Mucosa of stomach (tissue), 1 donor: Measurements from ENCODE around the gene ZBTB21.
"Not testable (repeated sequence)": the region's sequence is repeated elsewhere in the genome, so short reads cannot be mapped to it uniquely, and the experiment has no call there.

Experiments used
- H3K27me3 ChIP-seq: one replicate; pipeline ENCODE4 v1.7.0; 2013; ENCODE audit warnings: mild to moderate bottlenecking, low read length; ENCODE audit not compliant: control insufficient read depth, insufficient read depth
- H3K36me3 ChIP-seq: one replicate; pipeline ENCODE4 v1.7.0; 2013; ENCODE audit warnings: low read length; ENCODE audit not compliant: control insufficient read depth, insufficient read depth
- H3K4me1 ChIP-seq: one replicate; pipeline ENCODE4 v1.7.0; 2013; ENCODE audit warnings: mild to moderate bottlenecking, low read length; ENCODE audit not compliant: control insufficient read depth, insufficient read depth
- H3K4me3 ChIP-seq: one replicate; pipeline ENCODE4 v1.7.0; 2013; ENCODE audit warnings: low read length
- H3K9ac ChIP-seq: one replicate; pipeline ENCODE4 v1.7.0; 2013; ENCODE audit warnings: mild to moderate bottlenecking, low read length, moderate library complexity
- H3K9me3 ChIP-seq: one replicate; pipeline ENCODE4 v1.7.0; 2013; ENCODE audit warnings: mild to moderate bottlenecking, low read length, moderate library complexity; ENCODE audit not compliant: control insufficient read depth
- donor health status: Pancreatic carcinoma.

ZBTB21 gene

GRCh38 chr21:41966872-41967621 lies 43.1 kb downstream of the ZBTB21 start:
- H3K36me3 ChIP-seq = no peaks in the 10 kb centered on the region
- H3K9me3 ChIP-seq = no peaks in the 10 kb centered on the region
- no peak overlapping the region for H3K4me3 ChIP-seq
- H3K9ac ChIP-seq = no peak overlapping the region
- peaks cover 27% of the 10 kb centered on the region for H3K4me1 ChIP-seq
- no peaks in the 10 kb centered on the region for H3K27me3 ChIP-seq

DNA sequence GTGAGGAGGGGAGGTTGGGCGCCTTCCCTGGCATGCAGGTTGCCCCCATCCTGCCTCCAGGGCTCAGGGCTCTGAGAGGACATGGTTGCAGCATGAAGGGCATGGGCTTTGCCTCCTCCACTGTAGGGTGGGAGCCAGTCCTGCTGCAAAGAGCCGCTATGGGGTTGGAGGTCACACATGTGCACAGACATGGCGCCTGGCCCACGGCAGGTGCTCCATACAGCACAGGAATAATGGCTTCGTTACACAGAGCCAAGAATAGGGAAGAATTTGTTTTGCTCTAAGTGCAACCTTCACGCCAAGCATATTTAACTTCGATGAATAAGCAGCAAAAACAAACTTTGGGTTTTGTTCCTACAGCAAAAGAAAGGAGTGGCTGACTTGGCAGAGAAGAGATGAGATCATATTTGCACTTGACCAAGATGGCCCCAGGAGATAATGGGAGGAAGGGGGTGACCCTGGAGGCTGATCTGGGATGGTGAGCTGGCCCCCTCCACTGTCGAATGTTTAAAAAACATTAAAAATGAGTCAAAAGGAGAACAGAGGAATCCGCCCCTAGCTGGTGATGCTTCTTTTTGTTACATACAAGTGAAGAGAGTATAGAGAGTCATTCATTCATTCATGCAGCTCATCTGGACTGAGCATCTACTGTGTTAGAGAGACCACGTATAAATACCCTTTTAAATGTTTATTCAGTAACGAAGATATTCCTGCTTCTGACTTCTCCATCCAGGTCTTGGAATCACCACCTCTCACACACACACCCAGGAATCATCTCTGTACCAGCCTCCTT lies 43.9 kb downstream of the ZBTB21 start:
- no peak overlapping the region for H3K4me3 ChIP-seq
- no peaks in the 10 kb centered on the region for H3K36me3 ChIP-seq
- no peaks in the 10 kb centered on the region for H3K9me3 ChIP-seq
- peaks cover 27% of the 10 kb centered on the region for H3K4me1 ChIP-seq
- H3K27me3 ChIP-seq = no peaks in the 10 kb centered on the region
- no peak overlapping the region for H3K9ac ChIP-seq

DNA sequence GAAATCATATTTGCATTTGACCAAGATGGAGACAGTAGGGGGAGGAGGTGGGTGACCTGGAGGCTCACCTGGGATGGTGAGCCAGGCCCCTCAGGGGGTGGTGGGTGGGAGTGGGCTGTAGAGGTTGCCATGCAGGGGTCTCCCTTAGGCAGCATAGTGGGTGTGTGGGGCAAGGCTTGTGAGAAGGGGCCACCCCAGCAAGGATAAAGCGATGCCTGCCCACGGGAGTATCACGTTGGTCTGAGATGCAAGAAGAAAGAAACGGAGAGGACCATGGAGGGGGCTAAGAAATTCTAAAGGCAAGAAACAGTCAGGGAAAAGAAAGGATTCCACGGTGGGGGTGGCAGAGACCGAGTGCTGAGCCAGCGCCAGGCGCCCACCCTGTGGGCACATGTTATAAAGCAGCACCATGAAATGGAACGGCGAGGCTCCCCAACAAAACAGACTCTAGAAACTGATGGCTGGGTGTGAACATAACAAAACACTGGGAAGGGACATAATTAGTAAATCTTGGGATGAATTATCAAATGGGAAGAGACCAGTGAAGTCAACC lies 44.6 kb downstream of the ZBTB21 start:
- Histone ChIP-seq H3K9ac (no peak overlapping the region), H3K4me1 (peaks cover 27% of the 10 kb centered on the region), H3K9me3 (no peaks in the 10 kb centered on the region), H3K36me3 (no peaks in the 10 kb centered on the region), H3K4me3 (no peak overlapping the region), H3K27me3 (no peaks in the 10 kb centered on the region)

GRCh38 chr21:41965045-41965444 lies 45.1 kb downstream of the ZBTB21 start:
- Histone ChIP-seq H3K4me1 (peaks cover 27% of the 10 kb centered on the region), H3K9me3 (no peaks in the 10 kb centered on the region), H3K4me3 (no peak overlapping the region), H3K27me3 (no peaks in the 10 kb centered on the region), H3K9ac (no peak overlapping the region), H3K36me3 (no peaks in the 10 kb centered on the region)

DNA sequence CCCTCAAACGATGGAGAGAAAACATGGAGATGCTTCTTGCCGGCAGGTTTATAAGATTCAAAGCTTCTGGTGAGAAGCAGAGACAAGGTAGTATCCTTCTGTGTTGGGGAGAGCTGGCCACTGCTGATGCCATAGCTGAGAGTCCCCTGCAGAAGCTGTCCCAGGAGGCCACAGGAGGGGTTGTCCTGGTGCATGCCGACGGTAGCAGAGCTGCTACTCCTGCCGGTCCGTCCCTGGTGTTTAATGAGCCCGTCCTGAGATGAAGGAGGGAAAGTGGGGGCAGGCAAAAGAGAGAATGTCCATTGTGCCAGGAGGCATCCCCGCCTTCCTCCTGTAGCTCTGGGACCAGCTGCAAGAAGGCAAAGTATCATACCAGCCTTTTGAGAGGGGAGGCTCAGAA lies 46.0 kb downstream of the ZBTB21 start:
- H3K27me3 ChIP-seq = no peaks in the 10 kb centered on the region
- H3K4me1 ChIP-seq = peaks cover 27% of the 10 kb centered on the region
- H3K4me3 ChIP-seq = no peak overlapping the region
- H3K9ac ChIP-seq = no peak overlapping the region
- H3K9me3 ChIP-seq = no peaks in the 10 kb centered on the region
- H3K36me3 ChIP-seq = no peaks in the 10 kb centered on the region

DNA sequence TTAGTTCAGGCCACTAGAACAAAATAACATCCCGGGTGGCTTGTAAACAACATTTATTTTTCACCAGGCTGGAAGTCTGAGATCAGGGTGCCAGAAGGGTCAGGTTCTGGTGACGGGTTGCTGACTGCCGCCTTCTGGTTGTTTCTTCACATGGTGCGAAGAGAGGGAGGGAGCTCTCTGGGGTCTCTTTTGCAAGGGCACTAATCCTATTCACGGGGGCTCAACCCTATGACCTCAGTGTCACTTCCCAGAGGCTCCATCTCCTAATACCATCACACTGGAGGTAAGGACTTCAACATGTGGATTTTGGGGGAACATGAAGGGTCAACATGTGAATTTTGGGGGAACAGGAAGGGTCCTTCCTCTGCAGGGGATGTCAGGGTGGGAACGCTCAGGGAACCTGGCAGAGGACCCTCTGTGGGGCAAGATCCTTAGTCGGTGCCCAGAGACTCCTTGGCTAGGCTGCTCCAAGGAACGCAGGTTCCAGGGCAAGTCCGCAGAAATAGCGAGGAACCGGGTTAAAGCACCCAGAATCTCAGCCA lies 47.7 kb downstream of the ZBTB21 start:
- H3K9me3 ChIP-seq = no peaks in the 10 kb centered on the region
- H3K4me3 ChIP-seq = no peak overlapping the region
- peaks cover 36% of the 10 kb centered on the region for H3K4me1 ChIP-seq
- no peaks in the 10 kb centered on the region for H3K36me3 ChIP-seq
- H3K9ac ChIP-seq = no peak overlapping the region
- H3K27me3 ChIP-seq = peaks cover 5% of the 10 kb centered on the region

DNA sequence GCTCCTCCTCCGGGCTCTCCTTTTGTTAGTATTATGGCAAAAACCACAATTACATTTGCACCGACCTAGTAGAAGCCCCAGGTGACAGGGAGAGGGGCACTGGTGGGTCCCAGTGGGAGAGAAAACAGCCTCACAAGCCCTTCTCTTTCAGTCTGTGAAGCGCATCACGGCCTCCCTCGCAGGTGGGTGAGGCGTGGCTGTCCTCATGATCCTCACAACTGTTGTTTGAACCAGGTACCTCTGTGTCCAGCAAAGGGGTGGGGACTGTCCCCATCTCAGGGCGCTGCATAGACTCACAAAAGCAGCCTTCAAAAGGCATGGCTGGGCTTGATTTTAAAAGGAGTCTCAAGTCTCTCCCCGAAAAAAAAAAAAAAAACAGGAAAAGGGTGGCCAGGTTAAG lies 48.4 kb downstream of the ZBTB21 start:
- peaks cover 39% of the 10 kb centered on the region for H3K4me1 ChIP-seq

DNA sequence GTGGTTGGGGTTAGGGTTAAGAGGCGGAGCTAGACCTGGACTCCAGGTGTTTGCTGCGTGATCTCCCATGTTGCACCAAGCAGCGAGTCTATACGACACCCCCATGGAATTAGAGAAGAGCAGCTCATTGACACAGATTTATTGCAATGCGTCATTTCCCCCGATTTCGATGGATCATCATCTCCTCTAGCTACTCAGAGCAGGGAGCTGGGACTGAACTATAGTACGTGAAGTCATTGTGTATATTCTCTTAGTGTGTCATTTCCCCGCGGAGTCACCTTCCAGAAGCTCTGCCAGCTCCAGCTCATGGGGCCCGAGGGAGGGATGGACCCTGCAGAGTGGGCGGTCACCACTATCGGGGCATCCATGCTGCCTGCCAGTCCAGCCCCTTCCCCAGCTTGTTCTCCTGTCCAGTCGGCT lies 48.9 kb downstream of the ZBTB21 start:
- peaks cover 5% of the 10 kb centered on the region for H3K27me3 ChIP-seq
- peaks cover 34% of the 10 kb centered on the region for H3K4me1 ChIP-seq
- no peaks in the 10 kb centered on the region for H3K9me3 ChIP-seq
- no peaks in the 10 kb centered on the region for H3K36me3 ChIP-seq
- H3K9ac ChIP-seq = no peak overlapping the region
- H3K4me3 ChIP-seq = no peak overlapping the region

More for the DNA sequence above, 48.4 kb downstream of the ZBTB21 start:
- H3K27me3 ChIP-seq = peaks cover 5% of the 10 kb centered on the region
- H3K9ac ChIP-seq = no peak overlapping the region
- no peaks in the 10 kb centered on the region for H3K9me3 ChIP-seq
- H3K36me3 ChIP-seq = no peaks in the 10 kb centered on the region
- H3K4me3 ChIP-seq = no peak overlapping the region

DNA sequence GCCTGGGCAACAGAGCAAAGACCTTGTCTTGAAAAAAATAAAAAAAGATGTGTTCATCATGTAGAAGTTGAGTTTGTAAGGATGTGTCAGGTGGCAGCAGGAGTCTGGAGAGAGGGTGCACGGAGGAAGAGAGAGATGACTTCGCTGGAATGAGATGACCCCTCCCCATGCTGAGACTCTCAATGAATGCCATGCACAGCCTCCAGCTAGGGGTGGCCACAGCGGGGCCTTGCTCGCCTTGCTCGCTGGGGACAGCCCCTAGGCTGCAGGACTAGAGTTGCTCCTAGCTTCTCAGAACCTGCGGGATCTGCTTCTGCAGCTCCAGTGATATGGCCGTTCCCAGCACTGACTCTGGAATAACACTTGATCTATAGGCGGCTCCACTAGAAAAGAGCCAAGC lies 49.8 kb downstream of the ZBTB21 start:
- Histone ChIP-seq H3K9me3 (no peaks in the 10 kb centered on the region), H3K9ac (no peak overlapping the region), H3K36me3 (no peaks in the 10 kb centered on the region), H3K4me3 (no peak overlapping the region), H3K27me3 (peaks cover 5% of the 10 kb centered on the region), H3K4me1 (peaks cover 25% of the 10 kb centered on the region)

GRCh38 chr21:41959697-41960096 lies 50.5 kb downstream of the ZBTB21 start:
- peaks cover 18% of the 10 kb centered on the region for H3K4me1 ChIP-seq
- not testable (repeated sequence) for H3K9ac ChIP-seq, H3K9me3 ChIP-seq, H3K36me3 ChIP-seq, H3K27me3 ChIP-seq, H3K4me3 ChIP-seq

DNA sequence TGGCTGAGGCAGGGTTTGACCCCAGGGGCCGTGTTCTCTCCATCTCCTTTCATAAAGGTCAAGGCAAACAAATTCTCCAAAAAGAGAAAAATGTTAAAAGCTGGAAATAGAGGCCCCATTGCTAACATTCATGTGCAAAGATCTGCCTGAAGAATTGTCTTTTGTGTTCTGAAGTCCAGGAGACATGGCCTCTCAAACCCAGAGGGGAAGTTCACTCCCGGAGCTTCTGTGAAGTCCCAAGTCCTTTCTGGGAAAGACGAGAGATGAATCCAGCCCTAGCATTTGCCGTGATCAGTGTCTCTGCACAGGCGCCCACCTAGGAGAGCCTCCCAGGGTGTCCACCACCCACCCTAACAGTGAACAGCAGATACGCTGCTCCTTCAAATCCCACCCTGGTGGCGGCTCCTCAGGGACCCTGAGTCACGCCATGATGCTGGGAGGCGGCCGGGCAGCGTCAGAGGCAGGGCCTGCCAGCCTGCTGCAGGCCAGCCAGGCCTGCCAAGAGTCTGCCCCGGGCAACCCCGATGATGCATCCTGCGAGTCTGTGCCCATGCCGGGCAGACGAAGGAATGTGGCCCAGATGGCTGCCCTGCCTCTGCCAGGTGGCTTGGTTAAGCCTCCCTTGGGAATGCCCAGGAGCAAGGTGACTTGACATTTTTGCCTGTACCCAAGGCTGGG lies 51.1 kb downstream of the ZBTB21 start:
- H3K9ac ChIP-seq = no peak overlapping the region
- no peaks in the 10 kb centered on the region for H3K36me3 ChIP-seq
- H3K4me3 ChIP-seq = no peak overlapping the region
- peaks cover 18% of the 10 kb centered on the region for H3K4me1 ChIP-seq
- peaks cover 5% of the 10 kb centered on the region for H3K27me3 ChIP-seq
- H3K9me3 ChIP-seq = no peaks in the 10 kb centered on the region
